ENCODE data around the gene SUGT1. TPM values are rescaled to one million over a fixed set of nuclear protein-coding genes. Genes with fewer than 3 reads are reported as not detected.
"Not testable (repeated sequence)": the region's sequence is repeated elsewhere in the genome, so short reads cannot be mapped to it uniquely, and the experiment has no call there.

The SUGT1 gene
- total and polyA plus RNA-seq, 2 of the 13 experiments (the other 11 are each of a cell fraction or from before 2014, with no cell fraction given) = 23.1 to 71.2 TPM

GRCh38 chr13:52603316-52603715 is 49.3 kb upstream of the SUGT1 start:
- intact Hi-C loops (cut with micrococcal nuclease; ENCODE audit: unreplicated experiment); BruUV-seq (replicated peaks); H3K27me3 ChIP-seq (ENCODE audit: control insufficient read depth in 1 of 2, insufficient read depth in 2 of 2, low read length in 2 of 2); H3K4me3 ChIP-seq (replicated peaks in 1 of 3; ENCODE audit: insufficient read depth in 1 of 3, low read depth in 2 of 3, low read length in 3 of 3); CTCF ChIA-PET (ENCODE audit: low intra/inter-chr PET ratio, low total read pairs); H3K9ac ChIP-seq (ENCODE audit: insufficient read depth, low read depth, low read length); H3K9me3 ChIP-seq (ENCODE audit: low read length); H2AFZ ChIP-seq (ENCODE audit: low read length); H3K79me2 ChIP-seq (ENCODE audit: insufficient read depth, low read length); H3K36me3 ChIP-seq (replicated peaks in 1 of 2; ENCODE audit: control insufficient read depth in 1 of 2, insufficient read depth in 2 of 2, low read length in 2 of 2); H4K20me1 ChIP-seq (ENCODE audit: insufficient read depth, low read length); POLR2A ChIA-PET; TF ChIP-seq FOXP1 (IDR thresholded peaks at IDR 0.05): not testable (repeated sequence)
- DNase-seq (ENCODE audit: low spot score) = peak; percentile 32
- FAIRE-seq = peak; percentile 99
- ATAC-seq = peak; percentile 69
- in situ Hi-C loops (cut with HindIII; ENCODE audit: extremely low pct_ligation_motif_present, low pct_unique_long_range_greater_than_20kb) = loop anchor here (25.0 kb wide), 1 partner anchor 534 kb away; no protein-coding TSS in a partner anchor
- H3K4me2 ChIP-seq (ENCODE audit: low read depth, low read length) = peak overlapping the region; percentile 23; the same call in 1 of the 2 replicates
- peak overlapping the region; percentile 63 for H3K27ac ChIP-seq (ENCODE audit: extremely low read length, insufficient read depth, low read length)
- H3K4me1 ChIP-seq (ENCODE audit: insufficient read depth, low read length) = peaks cover 36% of the 10 kb centered on the region
- 16% methylated on average over 4 of the region's 4 CpGs for WGBS (ENCODE audit: low lambda C conversion rate)
- TF ChIP-seq FOXA3 (CRISPR knock-in tag; IDR thresholded peaks at IDR 0.05) = peak; percentile 69
- peak; percentile 37; the same call in 1 of the 2 replicates for TF ChIP-seq GATAD2A (CRISPR knock-in tag; IDR thresholded peaks at IDR 0.05)
- TF ChIP-seq NR2F2 (IDR thresholded peaks at IDR 0.05; ENCODE audit: borderline replicate concordance, low read depth) = peak; percentile 64; the same call in 1 of the 2 replicates
- TF ChIP-seq NCOA2 (CRISPR knock-in tag; IDR thresholded peaks at IDR 0.05) = peak; percentile 28; the same call in 1 of the 2 replicates
- TF ChIP-seq RARA (CRISPR knock-in tag; IDR thresholded peaks at IDR 0.05) = peak; percentile 83
- TF ChIP-seq HMG20A (CRISPR knock-in tag; IDR thresholded peaks at IDR 0.05; ENCODE audit: borderline replicate concordance) = 0 out of 2 replicates have a peak, but pooled peaks have one; percentile 22
- TF ChIP-seq NR2F1 (CRISPR knock-in tag; IDR thresholded peaks at IDR 0.05) = peak; percentile 46 to 80
- peak; percentile 60; the same call in 1 of the 2 replicates for TF ChIP-seq TBX3 (IDR thresholded peaks at IDR 0.05; ENCODE audit: borderline replicate concordance)
- TF ChIP-seq SKI (IDR thresholded peaks at IDR 0.05; ENCODE audit: partially characterized antibody) = peak; percentile 56
- peak; percentile 42; the same call in 1 of the 2 replicates for TF ChIP-seq FOXO1 (CRISPR knock-in tag; IDR thresholded peaks at IDR 0.05)
- peak; percentile 72 for TF ChIP-seq NR2F6 (IDR thresholded peaks at IDR 0.05)
- peak; percentile 84 for TF ChIP-seq NR2F6 (CRISPR knock-in tag; IDR thresholded peaks at IDR 0.05)
- peak; percentile 50; the same call in 1 of the 2 replicates for TF ChIP-seq FOXP4 (CRISPR knock-in tag; IDR thresholded peaks at IDR 0.05)
- TF ChIP-seq TCF7 (IDR thresholded peaks at IDR 0.05; ENCODE audit: low read depth) = peak; percentile 29; the same call in 1 of the 2 replicates
- TF ChIP-seq NR2C2 (CRISPR knock-in tag; IDR thresholded peaks at IDR 0.05; ENCODE audit: borderline replicate concordance) = 0 out of 2 replicates have a peak, but pooled peaks have one; percentile 22
- TF ChIP-seq BCL6 (CRISPR knock-in tag; IDR thresholded peaks at IDR 0.05) = 0 out of 2 replicates have a peak, but pooled peaks have one; percentile 20
- TF ChIP-seq THRA (CRISPR knock-in tag; IDR thresholded peaks at IDR 0.05; ENCODE audit: borderline replicate concordance) = peak; percentile 50; the same call in 1 of the 2 replicates
- peak; percentile 72 for TF ChIP-seq FOXP1 (CRISPR knock-in tag; IDR thresholded peaks at IDR 0.05)
- TF ChIP-seq FOSL2 (CRISPR knock-in tag; IDR thresholded peaks at IDR 0.05) = peak; percentile 84
- TF ChIP-seq CEBPG (CRISPR knock-in tag; IDR thresholded peaks at IDR 0.05) = peak; percentile 74
- TF ChIP-seq FOXK1 (CRISPR knock-in tag; IDR thresholded peaks at IDR 0.05; ENCODE audit: borderline replicate concordance, low read depth) = peak; percentile 53; the same call in 1 of the 2 replicates
- TF ChIP-seq PPARG (CRISPR knock-in tag; conservative IDR thresholded peaks at IDR 0.05) = peak; percentile 94
- peak; percentile 92 for TF ChIP-seq RXRB (CRISPR knock-in tag; IDR thresholded peaks at IDR 0.05; ENCODE audit: borderline replicate concordance)
- peak; percentile 70 for TF ChIP-seq CEBPB (IDR thresholded peaks at IDR 0.05; ENCODE audit: borderline replicate concordance, low read depth, low read length)
- peak; percentile 66; the same call in 1 of the 2 replicates for TF ChIP-seq RXRA (CRISPR knock-in tag; IDR thresholded peaks at IDR 0.05)
